ENCODE results near the gene SLU7.

The SLU7 gene

DNA sequence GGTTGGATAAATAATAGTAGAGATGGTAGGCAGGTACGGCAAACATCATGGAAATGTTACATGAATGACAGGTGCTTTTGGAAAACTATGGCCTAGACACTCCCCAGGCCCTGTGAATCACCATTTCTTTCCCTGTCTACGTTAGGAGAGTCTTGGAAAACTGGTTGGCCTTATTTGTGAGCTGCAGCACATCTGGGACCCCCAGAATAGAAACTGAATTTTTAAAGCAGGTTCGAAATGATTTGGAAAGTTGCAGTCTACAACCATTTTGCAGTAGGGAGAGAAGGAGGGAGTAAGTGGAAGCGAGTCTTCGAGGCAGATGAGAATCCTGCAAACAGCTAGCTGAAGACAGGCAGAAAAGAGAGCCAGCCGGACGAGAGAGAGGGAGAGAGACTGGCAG lies 61.5 kb downstream of the SLU7 start:
- Histone ChIP-seq H4K20me1 (ENCODE audit: insufficient read depth, low read length) (no peaks in the 10 kb centered on the region), H3K79me2 (ENCODE audit: low read length) (no peaks in the 10 kb centered on the region), H2AFZ (ENCODE audit: low read depth, low read length) (no peak overlapping the region), H3K9ac (ENCODE audit: low read length) (no peak overlapping the region), H3K27ac (ENCODE audit: low read length) (no peak overlapping the region), H3K36me3 (replicated peaks; ENCODE audit: low read depth, low read length) (no peaks in the 10 kb centered on the region), H3K27me3 (ENCODE audit: low read depth, low read length) (no peaks in the 10 kb centered on the region), H3K4me1 (ENCODE audit: low read length) (no peaks in the 10 kb centered on the region), H3K4me3 (ENCODE audit: low read length) (no peak overlapping the region), H3K4me2 (ENCODE audit: low read length) (no peak overlapping the region), H3K9me3 (ENCODE audit: insufficient read depth, low read length) (no peaks in the 10 kb centered on the region)
- TF ChIP-seq, protein P1, sequence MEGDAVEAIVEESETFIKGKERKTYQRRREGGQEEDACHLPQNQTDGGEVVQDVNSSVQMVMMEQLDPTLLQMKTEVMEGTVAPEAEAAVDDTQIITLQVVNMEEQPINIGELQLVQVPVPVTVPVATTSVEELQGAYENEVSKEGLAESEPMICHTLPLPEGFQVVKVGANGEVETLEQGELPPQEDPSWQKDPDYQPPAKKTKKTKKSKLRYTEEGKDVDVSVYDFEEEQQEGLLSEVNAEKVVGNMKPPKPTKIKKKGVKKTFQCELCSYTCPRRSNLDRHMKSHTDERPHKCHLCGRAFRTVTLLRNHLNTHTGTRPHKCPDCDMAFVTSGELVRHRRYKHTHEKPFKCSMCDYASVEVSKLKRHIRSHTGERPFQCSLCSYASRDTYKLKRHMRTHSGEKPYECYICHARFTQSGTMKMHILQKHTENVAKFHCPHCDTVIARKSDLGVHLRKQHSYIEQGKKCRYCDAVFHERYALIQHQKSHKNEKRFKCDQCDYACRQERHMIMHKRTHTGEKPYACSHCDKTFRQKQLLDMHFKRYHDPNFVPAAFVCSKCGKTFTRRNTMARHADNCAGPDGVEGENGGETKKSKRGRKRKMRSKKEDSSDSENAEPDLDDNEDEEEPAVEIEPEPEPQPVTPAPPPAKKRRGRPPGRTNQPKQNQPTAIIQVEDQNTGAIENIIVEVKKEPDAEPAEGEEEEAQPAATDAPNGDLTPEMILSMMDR (IDR thresholded peaks at IDR 0.05; ENCODE audit: low read depth, low read length) = no peak
- TF ChIP-seq EZH2phosphoT487 (IDR thresholded peaks at IDR 0.05; ENCODE audit: low read depth) = no peak

DNA sequence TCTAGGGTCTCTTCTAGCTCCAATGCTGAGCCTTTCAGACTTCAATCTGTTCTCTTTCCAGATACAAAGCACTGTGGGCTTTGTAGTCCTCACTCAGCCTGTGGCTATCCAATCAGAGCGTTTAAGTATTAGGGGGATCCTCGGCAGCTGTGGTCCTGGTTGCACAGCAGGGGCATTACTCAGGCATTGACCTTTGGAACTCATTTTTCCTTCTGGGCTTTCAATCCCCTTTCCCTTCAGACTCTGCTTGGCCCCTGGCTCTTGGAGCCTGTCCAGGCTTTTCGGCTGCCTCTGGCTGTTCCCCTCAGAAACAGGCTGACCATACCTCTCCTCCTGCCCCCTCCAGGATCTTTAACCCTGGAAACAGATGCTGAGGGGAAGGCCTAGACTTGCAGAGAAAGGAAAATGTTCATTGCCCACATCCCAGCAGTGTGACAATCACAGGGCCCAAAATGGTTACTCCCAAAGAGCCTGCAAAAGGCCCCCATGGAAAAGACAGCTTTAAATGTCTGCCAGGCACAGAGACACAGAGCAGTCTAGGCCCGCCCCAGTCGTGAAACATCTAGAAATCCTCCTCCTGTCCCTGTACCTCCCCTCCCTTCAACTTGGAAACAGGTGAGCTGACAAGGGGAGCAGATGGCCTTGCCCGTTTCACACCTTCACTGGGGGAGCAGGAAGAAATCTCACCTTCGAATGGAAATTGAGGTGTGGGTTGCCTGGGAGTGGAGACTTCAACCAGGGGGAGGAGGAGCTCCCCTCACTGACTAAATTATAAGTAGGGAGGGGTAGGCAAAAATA lies 62.1 kb downstream of the SLU7 start:
- no peaks in the 10 kb centered on the region for H4K20me1 ChIP-seq (ENCODE audit: insufficient read depth, low read length)
- H3K4me1 ChIP-seq (ENCODE audit: low read length) = no peaks in the 10 kb centered on the region
- no peaks in the 10 kb centered on the region for H3K27me3 ChIP-seq (ENCODE audit: low read depth, low read length)
- no peak overlapping the region for H3K27ac ChIP-seq (ENCODE audit: low read length)
- no peak overlapping the region for H3K9ac ChIP-seq (ENCODE audit: low read length)
- H2AFZ ChIP-seq (ENCODE audit: low read depth, low read length) = no peak overlapping the region
- no peak overlapping the region for H3K4me3 ChIP-seq (ENCODE audit: low read length)
- no peaks in the 10 kb centered on the region for H3K79me2 ChIP-seq (ENCODE audit: low read length)
- no peaks in the 10 kb centered on the region for H3K9me3 ChIP-seq (ENCODE audit: insufficient read depth, low read length)
- no peaks in the 10 kb centered on the region for H3K36me3 ChIP-seq (replicated peaks; ENCODE audit: low read depth, low read length)
- TF ChIP-seq, protein P1 (IDR thresholded peaks at IDR 0.05; ENCODE audit: low read depth, low read length) = no peak
- no peak for TF ChIP-seq EZH2phosphoT487 (IDR thresholded peaks at IDR 0.05; ENCODE audit: low read depth)
- no peak overlapping the region for H3K4me2 ChIP-seq (ENCODE audit: low read length)

DNA sequence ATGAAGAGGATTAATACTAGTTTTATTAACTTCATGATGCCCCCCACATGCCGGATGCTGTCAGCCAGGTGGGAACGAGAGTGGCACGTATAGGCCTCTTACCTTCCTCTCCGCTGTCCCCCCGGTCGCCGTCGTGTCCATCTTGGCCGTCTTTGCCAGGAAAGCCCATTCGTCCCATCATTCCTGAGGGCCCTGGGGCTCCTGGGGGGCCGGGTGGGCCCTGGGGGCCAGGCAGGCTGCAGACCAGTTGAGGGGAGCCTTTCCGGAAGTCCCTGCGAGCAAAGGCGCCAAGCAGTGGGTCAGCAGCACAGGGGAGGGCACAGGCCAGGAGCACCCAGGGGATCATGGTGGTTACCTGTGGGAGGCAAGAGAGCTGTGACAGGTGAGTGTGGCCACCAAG lies 64.2 kb downstream of the SLU7 start:
- Histone ChIP-seq H3K27ac (ENCODE audit: low read length) (no peak overlapping the region), H3K4me2 (ENCODE audit: low read length) (no peak overlapping the region), H3K9me3 (ENCODE audit: insufficient read depth, low read length) (no peaks in the 10 kb centered on the region), H3K9ac (ENCODE audit: low read length) (no peak overlapping the region), H2AFZ (ENCODE audit: low read depth, low read length) (no peak overlapping the region), H4K20me1 (ENCODE audit: insufficient read depth, low read length) (no peaks in the 10 kb centered on the region), H3K4me1 (ENCODE audit: low read length) (no peaks in the 10 kb centered on the region), H3K36me3 (replicated peaks; ENCODE audit: low read depth, low read length) (no peaks in the 10 kb centered on the region), H3K79me2 (ENCODE audit: low read length) (no peaks in the 10 kb centered on the region), H3K4me3 (ENCODE audit: low read length) (no peak overlapping the region), H3K27me3 (ENCODE audit: low read depth, low read length) (no peaks in the 10 kb centered on the region)
- TF ChIP-seq, protein P1 (IDR thresholded peaks at IDR 0.05; ENCODE audit: low read depth, low read length) = no peak
- no peak for TF ChIP-seq EZH2phosphoT487 (IDR thresholded peaks at IDR 0.05; ENCODE audit: low read depth)

DNA sequence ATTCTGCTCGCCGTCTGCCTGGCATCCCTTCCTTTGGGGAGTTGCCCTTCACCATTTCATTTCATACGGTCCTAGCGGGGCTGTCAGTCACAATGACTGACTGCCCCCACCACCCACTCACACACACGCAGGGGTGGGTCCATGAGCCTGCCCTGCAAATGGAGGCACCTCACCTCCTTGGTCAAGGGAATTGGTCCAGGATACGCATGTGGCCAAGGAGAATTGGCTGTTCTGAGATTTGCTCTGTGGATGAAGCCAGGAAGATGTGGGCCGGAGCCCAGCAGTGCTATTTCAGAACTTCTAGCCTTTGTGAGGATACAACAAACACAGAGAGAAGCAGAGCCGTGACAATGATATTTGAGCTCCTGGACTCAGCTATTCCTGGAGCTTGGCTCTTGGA lies 65.5 kb downstream of the SLU7 start:
- Histone ChIP-seq H3K27ac (ENCODE audit: low read length) (no peak overlapping the region), H3K4me3 (ENCODE audit: low read length) (no peak overlapping the region), H3K9ac (ENCODE audit: low read length) (no peak overlapping the region), H3K4me2 (ENCODE audit: low read length) (no peak overlapping the region), H3K4me1 (ENCODE audit: low read length) (no peaks in the 10 kb centered on the region), H3K36me3 (replicated peaks; ENCODE audit: low read depth, low read length) (no peaks in the 10 kb centered on the region), H2AFZ (ENCODE audit: low read depth, low read length) (no peak overlapping the region), H3K79me2 (ENCODE audit: low read length) (no peaks in the 10 kb centered on the region), H3K27me3 (ENCODE audit: low read depth, low read length) (no peaks in the 10 kb centered on the region), H4K20me1 (ENCODE audit: insufficient read depth, low read length) (no peaks in the 10 kb centered on the region), H3K9me3 (ENCODE audit: insufficient read depth, low read length) (no peaks in the 10 kb centered on the region)
- TF ChIP-seq, protein P1 (IDR thresholded peaks at IDR 0.05; ENCODE audit: low read depth, low read length) = no peak
